Lung (tissue), 12 donors: Measurements from ENCODE around the gene CCL21. TPM values are rescaled to one million over a fixed set of nuclear protein-coding genes. Genes with fewer than 3 reads are reported as not detected.
A peak's percentile ranks its signal among the peaks of the same experiment; 100 is the strongest.

ENCODE experiments used
- ATAC-seq: fragments of 200-7000 bp; cut with Tn5 transposase; one replicate; pipeline ENCODE4 v1.9.1; 2020; ENCODE audit warnings: moderate number of reproducible peaks; ENCODE audit not compliant: insufficient read depth, low FRiP score
- DNase-seq, 3 donors: peaks; one replicate each; pipeline ENCODE4 v3.0.0-alpha.2; 2013 to 2017
- H3K27ac ChIP-seq, 2 donors: one replicate each; pipeline ENCODE4 v1.5.1; 2013; ENCODE audit warnings: mild to moderate bottlenecking in 2 of 2, moderate library complexity in 2 of 2, control low read depth in 1 of 2, inconsistent platforms in 1 of 2, low read depth in 1 of 2, low read length in 1 of 2
- H3K27me3 ChIP-seq, 3 donors: one replicate each; pipeline ENCODE4 v1.5.1; 2013; ENCODE audit warnings: low read length in 2 of 3; ENCODE audit not compliant: control insufficient read depth in 3 of 3, insufficient read depth in 3 of 3
- H3K36me3 ChIP-seq, 4 donors: one replicate each; pipeline ENCODE4 v1.5.1; 2013; ENCODE audit warnings: low read length in 4 of 4, mild to moderate bottlenecking in 1 of 4, moderate library complexity in 1 of 4; ENCODE audit not compliant: control insufficient read depth in 4 of 4, insufficient read depth in 4 of 4
- H3K4me1 ChIP-seq, 5 donors: one replicate each; pipeline ENCODE4 v1.5.1; 2013; ENCODE audit warnings: low read length in 5 of 5, mild to moderate bottlenecking in 2 of 5, moderate library complexity in 1 of 5; ENCODE audit not compliant: control insufficient read depth in 5 of 5, insufficient read depth in 5 of 5
- H3K4me3 ChIP-seq: one replicate; pipeline ENCODE4 v1.5.1; 2013; ENCODE audit warnings: mild to moderate bottlenecking, control low read depth, moderate library complexity
- H3K9ac ChIP-seq, 2 donors: one replicate each; pipeline ENCODE4 v1.5.1; 2013; ENCODE audit warnings: low read length in 2 of 2, control low read depth in 1 of 2; ENCODE audit not compliant: insufficient read depth in 1 of 2
- H3K9me3 ChIP-seq, 4 donors: one replicate each; pipeline ENCODE4 v1.5.1; 2013; ENCODE audit warnings: low read length in 3 of 4, mild to moderate bottlenecking in 1 of 4, moderate library complexity in 1 of 4; ENCODE audit not compliant: control insufficient read depth in 4 of 4, insufficient read depth in 3 of 4
- WGBS, 2 donors: extraction: QIAGEN DNeasy Blood & Tissue Kit; methylation state at CpG; one replicate each; pipeline ENCODE4 v1.1.7; 2013; 5-methylcytosine and 5-hydroxymethylcytosine counted together
- polyA plus RNA-seq, 2 donors: library from polyadenylated mRNA; stranded (reverse); fragments of 200-250 nt; gene quantifications; one replicate each; pipeline ENCODE4 v1.2.1, GENCODE V29; 2013
- total RNA-seq, 2 donors: library from RNA; depleted of rRNA in 1 of 2; stranded (reverse); fragments of >200 nt in 1 of 2; gene quantifications; one replicate each; pipeline ENCODE4 v1.2.1, GENCODE V29; 2014 to 2021
- TF ChIP-seq, protein P1 (sequence below): IDR thresholded peaks from 2 replicates; pipeline ENCODE4 v1.5.1; 2012; ENCODE audit warnings: mild to moderate bottlenecking; ENCODE audit errors: control extremely low read depth, extremely low read depth
- donor health status: control.
- donor health status: control.
- donor health status: Bipolar disorder and iron deficiency.
- donor health status: healthy.
- donor health status: DM: yes; HTN: yes; CAD: no.

The CCL21 gene
- total and polyA plus RNA-seq, 4 donors = 67.3 to 473 (median 181) TPM

DNA sequence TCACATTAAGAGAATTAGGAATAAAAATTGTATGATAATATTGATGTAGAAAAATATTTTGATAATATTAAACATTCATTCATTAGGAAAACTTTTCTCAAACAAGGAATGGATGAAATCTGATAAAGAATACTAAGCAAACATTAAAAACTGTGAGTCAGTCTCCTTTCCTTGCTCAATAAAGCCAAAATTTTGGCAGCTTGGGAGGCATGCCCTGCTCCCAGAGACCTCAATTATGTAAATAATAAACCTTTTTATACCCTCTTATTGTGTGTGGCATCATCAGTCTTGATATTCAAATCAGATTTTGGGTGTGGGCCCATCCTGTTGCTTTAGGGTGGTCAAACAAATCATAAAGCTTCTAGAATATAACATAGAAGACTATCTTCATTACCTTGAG lies 36.6 kb upstream of the CCL21 start:
- peaks cover 0 to 2% (median 0%) of the 10 kb centered on the region in 5 donors for H3K4me1 ChIP-seq
- H3K36me3 ChIP-seq = peaks cover 0 to 1% (median 0%) of the 10 kb centered on the region in 4 donors
- H3K27ac ChIP-seq = no peak overlapping the region
- peaks cover 0 to 3% (median 0%) of the 10 kb centered on the region in 4 donors for H3K9me3 ChIP-seq
- TF ChIP-seq, protein P1, sequence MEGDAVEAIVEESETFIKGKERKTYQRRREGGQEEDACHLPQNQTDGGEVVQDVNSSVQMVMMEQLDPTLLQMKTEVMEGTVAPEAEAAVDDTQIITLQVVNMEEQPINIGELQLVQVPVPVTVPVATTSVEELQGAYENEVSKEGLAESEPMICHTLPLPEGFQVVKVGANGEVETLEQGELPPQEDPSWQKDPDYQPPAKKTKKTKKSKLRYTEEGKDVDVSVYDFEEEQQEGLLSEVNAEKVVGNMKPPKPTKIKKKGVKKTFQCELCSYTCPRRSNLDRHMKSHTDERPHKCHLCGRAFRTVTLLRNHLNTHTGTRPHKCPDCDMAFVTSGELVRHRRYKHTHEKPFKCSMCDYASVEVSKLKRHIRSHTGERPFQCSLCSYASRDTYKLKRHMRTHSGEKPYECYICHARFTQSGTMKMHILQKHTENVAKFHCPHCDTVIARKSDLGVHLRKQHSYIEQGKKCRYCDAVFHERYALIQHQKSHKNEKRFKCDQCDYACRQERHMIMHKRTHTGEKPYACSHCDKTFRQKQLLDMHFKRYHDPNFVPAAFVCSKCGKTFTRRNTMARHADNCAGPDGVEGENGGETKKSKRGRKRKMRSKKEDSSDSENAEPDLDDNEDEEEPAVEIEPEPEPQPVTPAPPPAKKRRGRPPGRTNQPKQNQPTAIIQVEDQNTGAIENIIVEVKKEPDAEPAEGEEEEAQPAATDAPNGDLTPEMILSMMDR = no peak
- H3K9ac ChIP-seq = no peak overlapping the region
- no peak for ATAC-seq
- no peaks in the 10 kb centered on the region for H3K27me3 ChIP-seq
- H3K4me3 ChIP-seq = no peak overlapping the region
- no peak for DNase-seq

DNA sequence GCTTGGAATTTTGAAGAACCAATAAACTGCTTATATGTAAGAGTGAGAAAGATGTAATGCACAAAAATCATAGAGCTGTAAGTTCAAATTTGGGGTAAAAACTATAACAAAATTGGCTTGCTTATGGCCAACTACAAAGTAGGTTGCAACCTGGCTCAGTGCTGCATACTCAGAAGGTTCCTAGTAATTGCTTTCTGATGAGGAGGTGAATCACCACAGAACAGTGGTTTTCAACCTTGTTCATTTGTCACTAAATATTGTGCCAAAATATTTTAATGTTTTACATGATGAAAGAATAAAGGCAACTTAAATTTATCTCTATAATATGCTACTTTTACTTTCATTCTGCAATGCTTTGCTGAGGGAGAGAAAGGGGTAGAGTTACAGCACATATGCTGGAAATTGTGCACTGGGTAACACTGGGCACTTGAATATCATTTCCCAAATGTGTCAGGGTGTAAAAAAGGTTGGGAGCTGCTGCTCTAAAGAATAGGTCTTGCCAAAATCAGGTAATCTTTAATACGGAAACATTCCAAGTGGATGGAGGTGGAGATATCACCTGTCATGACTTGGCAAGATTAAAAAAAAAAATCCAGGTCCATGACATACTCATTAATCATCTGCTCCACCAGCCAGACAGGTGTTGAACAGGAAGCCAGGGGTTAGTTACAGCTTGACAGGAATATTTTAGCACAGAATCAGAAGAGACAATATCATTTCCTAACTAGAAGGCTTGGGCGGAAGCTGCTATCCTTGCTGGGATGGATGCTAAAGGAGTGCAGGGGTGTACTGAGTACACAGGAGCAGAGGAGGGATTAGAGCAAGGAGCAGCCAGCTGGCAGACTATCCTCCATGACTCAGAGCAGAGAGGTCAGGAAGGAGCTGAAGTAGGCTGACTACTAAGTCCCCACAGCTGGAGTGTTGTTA lies 34.6 kb upstream of the CCL21 start:
- no peak overlapping the region for H3K9ac ChIP-seq

GRCh38 chr9:34742710-34743109 lies 32.8 kb upstream of the CCL21 start:
- H3K36me3 ChIP-seq = peaks cover 0 to 1% (median 0%) of the 10 kb centered on the region in 4 donors
- WGBS, 2 donors = 86 to 90% methylated on average over 2 of the region's 2 CpGs

More for the DNA sequence above, 34.6 kb upstream of the CCL21 start:
- no peak overlapping the region for H3K27ac ChIP-seq
- ATAC-seq (peak; percentile 58), DNase-seq (peak in 2 of 3 donors; percentile 1 to 23)
- H3K36me3 ChIP-seq = peaks cover 0 to 1% (median 0%) of the 10 kb centered on the region in 4 donors
- no peaks in the 10 kb centered on the region for H3K27me3 ChIP-seq
- no peak overlapping the region for H3K4me3 ChIP-seq
- peaks cover 0 to 5% (median 0%) of the 10 kb centered on the region in 5 donors for H3K4me1 ChIP-seq
- H3K9me3 ChIP-seq = peaks cover 0 to 3% (median 0%) of the 10 kb centered on the region in 4 donors
- TF ChIP-seq, protein P1 = no peak
- WGBS, 2 donors = 78 to 85% methylated on average over 2 of the region's 2 CpGs

More at GRCh38 chr9:34742710-34743109, 32.8 kb upstream of the CCL21 start:
- no peak overlapping the region for H3K27ac ChIP-seq
- no peaks in the 10 kb centered on the region for H3K27me3 ChIP-seq
- H3K4me3 ChIP-seq = no peak overlapping the region
- TF ChIP-seq, protein P1 = no peak
- H3K9ac ChIP-seq = no peak overlapping the region
- DNase-seq = no peak
- ATAC-seq = no peak
- peaks cover 0 to 5% (median 0%) of the 10 kb centered on the region in 5 donors for H3K4me1 ChIP-seq
- peaks cover 0 to 3% (median 0%) of the 10 kb centered on the region in 4 donors for H3K9me3 ChIP-seq
